Astrocyte of the hippocampus (primary cell): Measurements from ENCODE around the gene FAN1.
A peak's percentile ranks its signal among the peaks of the same experiment; 100 is the strongest.
"Not testable (repeated sequence)": the region's sequence is repeated elsewhere in the genome, so short reads cannot be mapped to it uniquely, and the experiment has no call there.

Experiments used
- DNase-seq: peaks from one replicate; pipeline ENCODE4 v3.0.0; 2011; ENCODE audit warnings: low read depth, low spot score

The FAN1 gene

DNA sequence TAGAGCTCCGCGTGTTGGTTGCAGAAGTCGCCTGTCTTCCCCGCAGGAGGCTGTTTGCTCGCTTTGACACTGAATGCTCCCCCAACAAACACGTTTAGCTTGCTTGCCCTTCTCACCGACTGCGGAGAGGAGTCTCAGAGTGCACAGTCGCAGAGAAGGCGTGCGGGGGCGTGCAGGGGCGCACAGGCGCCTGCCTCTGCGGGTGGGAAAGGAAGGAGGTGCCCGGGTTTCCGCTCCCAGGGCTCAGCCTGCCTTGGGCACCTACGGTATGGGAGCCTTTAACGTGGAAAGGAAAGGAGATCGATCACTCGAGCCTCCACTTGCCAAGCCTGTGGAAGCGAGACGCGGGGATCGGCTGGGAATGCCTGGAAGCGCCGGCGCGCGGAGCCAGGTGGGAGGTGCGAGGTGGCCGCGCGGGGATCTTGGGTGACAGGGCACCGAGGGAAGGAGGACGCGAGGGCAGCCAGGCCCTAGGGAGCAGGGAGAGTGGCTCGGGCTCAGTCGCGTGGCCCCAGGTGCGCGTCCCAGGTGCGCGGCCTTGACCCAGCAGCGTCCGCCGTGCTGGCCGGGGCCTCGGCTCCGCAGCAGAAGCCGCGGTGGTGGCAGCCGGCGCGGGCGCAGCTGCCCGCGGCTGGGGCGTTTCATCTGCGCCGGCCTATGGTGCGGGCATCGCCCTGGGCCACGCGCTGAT lies at the start of gene FAN1:
Gene FAN1, plus strand, starts transcription at position 419 of the 691 bp plus-strand sequence. CDS start 749 bp downstream, outside the sequence.
- peak; percentile 95 for DNase-seq

DNA sequence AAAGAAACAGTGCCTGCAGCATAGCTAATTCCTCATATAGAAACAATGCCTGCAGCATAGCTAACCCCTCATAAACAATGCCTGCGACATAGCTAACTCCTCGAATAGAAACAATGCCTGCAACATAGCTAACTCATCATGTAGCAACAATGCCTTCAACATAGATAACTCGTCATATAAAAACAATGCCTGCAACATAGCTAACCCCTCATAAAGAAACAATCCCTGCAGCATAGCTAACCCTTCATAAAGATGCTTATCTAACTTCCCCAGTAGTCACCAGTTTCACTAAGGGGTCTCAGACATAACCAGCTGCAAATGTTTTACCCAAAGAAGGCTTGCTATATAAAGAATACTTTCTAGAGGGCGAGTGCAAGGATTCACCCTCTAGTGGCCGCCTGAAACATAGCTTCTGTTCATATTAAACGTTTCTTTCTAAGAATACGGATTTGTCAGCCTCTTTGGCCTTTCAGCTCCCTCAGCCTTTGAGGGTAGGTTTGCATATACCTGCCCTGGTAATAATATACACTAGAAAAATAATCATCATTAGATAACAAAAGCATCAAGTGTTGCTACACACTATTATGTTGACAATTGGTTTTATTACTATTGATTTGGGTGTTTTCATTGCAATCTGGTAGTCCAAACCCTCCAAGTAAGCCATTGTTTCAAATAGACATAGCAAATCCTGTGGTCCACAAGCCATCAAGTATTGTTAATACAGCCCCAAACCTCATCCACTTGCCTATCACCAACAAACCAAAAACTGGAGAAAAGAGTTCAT lies 44.4 kb upstream of the FAN1 start:
- DNase-seq: peak; percentile 44

DNA sequence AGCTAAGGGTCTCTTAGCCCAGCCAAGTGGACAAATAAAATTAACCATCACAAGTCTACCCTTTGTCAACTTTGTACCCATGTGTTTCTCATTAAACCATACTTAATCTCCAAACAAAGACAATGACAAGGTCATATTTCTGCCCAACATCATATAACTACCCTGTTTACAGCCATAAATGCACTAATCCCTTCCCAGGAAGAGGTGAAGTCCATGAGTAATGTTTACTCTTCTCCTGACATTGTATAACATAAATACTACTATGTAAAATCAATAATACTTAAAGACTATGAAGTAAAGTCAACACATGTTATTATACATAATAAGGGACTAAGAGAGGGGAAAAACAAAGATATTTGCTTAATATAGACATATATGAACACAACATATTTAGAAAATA lies 38.5 kb upstream of the FAN1 start:
- no peak for DNase-seq

DNA sequence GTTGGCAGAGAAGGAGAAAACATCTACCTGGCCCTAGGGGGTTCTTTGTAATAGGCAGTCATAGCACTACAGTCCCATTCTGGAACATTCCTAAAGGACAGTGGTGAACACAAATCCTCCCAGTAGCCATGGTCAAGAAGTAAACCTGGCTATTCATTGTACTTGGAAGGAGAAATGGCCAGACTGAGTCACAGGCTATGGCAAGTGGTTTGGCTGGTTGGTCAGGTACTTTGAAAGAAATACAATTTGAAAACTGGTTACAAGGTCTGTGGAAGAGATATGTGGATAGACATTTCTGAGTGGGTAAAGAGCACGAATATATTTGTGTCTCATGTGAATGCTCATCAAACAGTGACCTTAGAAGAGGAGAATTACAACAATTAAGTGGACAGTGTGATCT lies 33.0 kb upstream of the FAN1 start:
- no peak for DNase-seq

DNA sequence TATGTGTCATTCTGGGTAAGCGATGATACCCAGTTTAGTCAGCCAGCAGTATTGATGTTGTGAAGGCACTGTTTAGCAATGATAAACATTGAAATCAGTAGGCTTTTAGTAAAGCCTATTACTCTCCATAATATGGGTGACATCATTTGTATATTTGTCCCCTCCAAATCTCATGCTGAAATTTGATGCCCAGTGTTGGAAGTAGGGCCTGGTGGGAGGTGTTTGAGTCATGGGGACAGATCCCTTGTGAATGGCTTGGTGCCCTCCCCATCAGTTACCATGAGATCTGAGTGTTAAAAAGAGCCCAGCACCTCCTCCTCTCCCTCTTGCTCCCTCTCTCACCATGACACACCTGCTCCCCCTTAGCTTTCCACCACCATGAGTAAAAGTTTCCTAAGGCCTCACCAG lies 31.4 kb upstream of the FAN1 start:
- no peak for DNase-seq

DNA sequence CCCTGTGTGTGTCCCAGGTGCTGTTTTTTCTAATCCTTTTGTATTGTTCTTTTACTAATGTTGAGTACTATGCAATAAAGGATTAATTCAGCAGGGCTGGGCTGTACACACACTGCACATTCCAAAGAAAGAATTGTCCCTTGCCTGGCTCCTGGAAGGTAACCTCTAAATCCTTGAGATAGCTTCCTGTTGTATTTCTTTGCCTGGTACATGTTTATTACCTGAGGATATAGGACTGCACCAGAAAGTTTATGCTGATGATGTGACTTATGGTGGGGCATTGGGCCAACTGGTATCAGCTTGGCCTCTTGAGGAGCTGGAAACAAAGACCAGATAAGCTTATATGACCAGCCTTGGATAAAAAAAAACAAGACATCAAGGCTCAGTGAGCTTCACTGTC lies 26.6 kb upstream of the FAN1 start:
- DNase-seq: no peak

DNA sequence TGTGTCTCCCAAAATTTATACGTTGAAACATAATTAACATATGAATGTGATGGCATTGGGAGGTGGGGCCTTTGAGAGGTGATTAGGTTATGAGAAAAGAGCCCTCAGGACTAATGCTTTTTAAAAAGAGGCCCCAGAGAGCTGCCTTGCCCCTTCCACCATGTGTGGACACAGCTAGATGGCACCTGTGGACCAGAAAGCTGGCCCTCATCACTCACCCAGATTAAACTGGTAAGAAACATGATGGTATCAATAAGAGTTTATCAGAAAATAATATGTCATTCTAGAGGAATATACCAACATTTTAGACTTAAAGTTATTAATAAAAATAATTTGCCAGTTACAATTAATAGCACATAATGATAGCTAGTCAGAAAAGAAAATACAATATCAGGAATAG lies 25.2 kb upstream of the FAN1 start:
- DNase-seq: no peak

DNA sequence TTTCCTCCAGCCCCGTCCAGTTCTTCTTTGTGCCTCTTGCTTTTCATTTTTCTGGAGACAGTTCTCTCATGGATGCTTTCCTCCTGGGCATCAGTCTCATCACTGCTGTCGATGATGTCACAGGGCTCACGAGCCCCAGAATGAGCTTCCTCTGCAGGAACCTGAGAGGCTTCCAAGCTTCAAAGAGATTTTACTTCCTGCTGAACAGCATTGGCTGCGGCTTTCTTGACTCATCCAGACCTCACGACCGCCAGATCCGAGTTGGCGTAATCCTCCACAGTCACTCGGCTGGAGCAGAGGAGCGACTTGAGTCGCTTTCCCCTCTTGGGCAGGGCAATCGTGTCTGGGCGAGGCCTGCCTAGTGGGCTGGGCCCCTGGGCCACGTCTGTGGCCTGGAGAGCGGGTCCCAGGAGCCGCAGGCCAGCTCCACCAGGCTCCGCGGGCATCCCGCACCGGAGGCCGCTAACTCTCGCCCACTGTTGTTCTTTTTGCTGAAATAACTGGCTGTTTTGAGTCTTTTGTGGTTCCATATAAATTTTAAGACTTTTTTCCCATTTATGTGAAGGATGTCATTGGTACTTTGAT lies 20.8 kb upstream of the FAN1 start:
- no peak for DNase-seq

DNA sequence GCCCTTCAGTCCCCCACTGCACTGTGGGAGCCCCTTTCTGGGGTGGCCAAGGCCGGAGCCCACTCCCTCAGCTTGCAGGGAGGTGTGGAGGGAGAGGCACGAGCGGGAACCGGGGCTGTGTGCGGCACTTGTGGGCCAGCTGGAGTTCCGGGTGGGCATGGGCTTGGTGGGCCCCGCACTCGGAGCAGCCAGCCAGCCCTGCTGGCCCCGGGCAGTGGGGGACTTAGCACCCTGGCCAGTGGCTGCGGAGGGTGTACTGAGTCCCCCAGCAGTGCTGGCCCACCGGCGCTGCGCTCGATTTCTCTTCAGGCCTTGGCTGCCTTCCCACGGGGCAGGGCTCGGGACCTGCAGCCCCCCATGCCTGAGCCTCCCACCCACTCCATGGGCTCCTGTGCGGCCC lies 20.0 kb upstream of the FAN1 start:
- not testable (repeated sequence) for DNase-seq

DNA sequence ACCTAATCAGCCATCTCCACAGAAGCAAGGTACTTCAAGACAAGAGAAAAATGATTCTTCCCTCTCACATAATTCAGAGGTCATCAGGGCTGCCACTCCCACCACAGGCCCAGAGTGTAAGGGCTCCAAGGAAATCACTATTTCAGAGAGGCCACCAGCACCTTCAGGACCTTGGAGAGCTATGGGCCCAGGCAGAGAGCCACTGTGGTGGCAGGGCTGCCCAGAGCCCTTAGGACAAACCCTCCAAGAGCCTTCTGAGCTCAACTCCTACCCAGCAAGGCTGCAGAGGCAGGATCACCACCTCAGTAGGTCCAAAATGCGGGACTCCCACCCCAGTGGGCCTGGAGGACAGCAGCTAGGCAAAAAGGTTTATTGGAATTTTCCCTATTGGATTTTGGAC lies 17.9 kb upstream of the FAN1 start:
- peak; percentile 65 for DNase-seq

DNA sequence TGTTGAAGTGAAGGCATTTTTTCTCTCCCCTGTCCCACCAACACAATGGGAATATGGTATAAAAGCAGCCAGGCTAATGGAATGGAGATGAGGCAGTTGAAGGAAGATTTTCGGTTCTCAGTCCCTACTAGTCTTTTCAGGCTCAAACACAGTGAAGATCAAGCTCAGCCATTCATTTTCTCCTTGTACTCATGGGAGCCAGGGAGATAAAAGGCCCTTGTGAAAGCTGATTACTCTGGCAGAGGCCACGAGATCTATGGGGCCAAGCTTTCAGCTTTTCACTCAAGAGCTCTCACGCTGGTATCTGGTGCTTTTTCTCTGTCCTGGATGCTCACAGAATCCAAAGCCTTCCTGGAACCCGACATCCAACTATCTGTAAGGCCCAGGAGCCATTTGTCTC lies 14.5 kb upstream of the FAN1 start:
- no peak for DNase-seq

DNA sequence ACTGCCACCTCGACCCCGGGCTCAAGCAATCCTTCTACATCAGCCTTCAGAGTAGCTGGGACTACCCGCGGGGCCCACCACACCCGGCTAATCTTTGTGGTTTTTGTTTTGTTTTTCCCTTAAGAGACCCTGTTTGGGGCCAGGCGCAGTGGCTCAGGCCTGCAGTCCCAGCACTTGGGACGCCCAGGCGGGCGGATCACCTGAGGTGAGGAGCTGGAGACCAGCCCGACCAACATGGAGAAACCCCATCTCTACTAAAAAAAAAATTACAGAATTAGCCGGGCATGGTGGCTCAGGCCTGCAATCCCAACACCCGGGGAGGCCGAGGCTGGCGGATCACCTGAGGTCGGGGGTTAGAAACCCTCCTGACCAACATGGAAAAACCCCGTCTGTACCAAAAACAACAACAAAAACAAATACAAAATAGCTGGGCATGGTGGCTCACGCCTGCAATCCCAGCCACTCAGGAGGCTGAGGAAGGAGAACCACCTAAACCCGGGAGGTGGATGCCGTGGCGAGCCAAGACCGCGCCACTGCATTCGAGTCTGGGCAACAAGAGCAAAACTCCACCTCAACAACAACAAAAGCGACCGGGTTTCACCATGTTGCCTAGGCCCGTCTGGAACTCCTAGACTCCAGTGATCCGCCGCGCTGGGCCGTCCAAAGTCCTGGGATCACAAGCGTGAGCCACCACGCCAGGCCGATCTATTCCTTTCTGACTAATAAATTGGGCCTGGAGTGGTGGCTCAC lies 8.1 kb upstream of the FAN1 start:
- no peak for DNase-seq

DNA sequence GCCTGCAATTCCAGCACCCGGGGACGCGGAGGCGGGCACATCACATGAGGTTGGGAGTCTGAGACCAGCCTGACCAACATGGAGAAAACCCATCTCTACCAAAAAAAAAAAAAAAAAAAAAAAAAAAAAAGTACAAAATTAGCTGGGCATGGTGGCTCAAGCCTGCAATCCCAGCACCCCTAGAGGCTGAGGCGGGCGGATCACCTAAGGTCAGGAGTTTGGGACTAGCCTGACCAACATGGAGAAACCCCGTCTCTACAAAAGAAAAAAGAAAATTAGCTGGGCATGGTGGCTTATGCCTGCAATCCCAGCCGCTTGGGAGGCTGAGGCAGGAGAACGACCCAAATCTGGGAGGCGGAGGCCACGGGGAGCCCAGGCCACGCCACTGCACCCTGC lies 7.5 kb upstream of the FAN1 start:
- DNase-seq: no peak

DNA sequence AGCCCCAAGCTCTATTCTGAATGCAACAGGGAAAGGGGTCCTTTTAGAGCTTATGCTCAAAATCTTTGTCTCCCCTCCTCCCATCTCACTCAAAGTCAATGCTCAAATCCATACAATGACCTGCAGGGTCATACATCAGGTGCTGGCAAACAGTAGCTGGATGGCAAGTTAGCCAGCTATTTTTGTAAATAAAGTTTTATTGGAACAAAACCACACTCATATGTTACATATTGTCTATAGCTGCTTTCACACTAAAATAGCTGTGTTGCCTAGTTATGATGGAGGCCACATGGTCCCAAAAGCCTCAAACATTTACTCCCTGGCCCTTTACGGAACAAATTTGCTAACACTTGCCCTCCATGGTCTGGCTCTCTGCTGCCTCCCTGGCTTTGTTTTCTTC lies 1.8 kb upstream of the FAN1 start:
- no peak for DNase-seq

DNA sequence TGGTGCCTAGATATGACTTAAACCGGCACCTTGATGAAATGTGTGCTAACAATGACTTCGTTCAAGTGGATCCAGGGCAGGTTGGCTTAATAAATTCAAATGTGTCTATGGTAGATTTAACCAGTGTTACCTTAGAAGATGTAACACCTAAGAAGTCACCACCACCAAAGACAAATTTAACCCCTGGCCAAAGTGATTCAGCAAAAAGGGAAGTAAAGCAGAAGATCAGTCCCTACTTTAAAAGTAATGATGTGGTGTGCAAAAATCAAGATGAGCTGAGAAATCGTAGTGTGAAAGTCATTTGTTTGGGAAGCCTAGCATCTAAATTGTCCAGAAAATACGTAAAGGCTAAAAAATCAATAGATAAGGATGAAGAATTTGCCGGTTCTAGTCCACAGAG lies 1.1 kb downstream of the FAN1 start:
- DNase-seq: no peak

DNA sequence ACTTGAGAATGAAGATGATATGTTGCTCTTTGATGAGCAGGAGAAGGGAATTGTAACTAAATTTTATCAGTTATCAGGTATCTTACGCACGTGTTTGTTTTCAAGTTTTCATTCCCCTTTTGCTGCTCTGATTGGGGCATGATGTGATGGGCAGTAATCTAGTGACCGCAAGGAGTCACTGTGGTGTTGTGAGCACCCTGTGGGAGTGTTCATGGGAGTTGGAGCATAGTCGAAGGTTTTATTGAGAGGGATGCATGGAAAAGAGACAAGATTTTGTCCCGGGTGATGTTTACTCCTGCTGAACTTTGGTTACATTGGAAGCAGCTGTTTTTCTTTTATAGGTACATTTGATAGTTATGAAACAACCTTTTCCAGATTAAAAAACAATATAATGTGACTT lies 2.1 kb downstream of the FAN1 start:
- DNase-seq: peak; percentile 8

DNA sequence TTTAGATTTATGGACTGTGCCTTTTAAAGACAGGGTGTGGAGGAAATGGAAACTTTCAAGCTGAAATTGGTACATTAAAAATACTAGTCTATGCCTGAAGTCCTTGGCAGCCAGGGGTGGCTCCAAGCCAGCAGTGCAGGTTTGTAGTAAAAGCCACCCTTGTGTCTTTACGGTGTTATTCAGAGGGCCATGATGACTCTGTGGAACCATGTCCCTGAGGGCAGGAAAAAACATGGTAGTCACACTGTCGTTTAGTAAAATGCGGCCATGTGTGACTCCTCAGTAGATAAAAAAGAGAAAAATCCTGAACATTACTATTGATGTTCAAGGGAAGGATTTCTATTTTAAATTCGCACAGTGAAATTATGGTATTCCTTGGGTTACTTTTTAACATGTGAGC lies 2.7 kb downstream of the FAN1 start:
- DNase-seq: no peak

DNA sequence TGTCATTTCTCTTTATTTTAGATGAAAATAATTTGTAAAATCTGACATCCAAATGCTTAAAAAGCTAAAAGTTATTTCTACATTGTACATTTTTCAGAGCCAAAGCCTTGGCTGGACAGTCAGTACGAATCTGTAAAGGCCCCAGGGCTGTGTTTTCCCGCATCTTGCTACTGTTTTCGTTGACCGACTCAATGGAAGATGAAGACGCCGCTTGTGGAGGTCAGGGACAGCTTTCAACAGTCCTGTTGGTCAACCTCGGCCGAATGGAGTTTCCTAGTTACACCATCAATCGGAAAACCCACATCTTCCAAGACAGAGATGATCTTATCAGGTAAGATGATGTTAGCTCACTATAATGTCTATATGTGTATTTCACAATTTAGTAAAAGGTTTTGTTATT lies 10.0 kb downstream of the FAN1 start:
- no peak for DNase-seq

DNA sequence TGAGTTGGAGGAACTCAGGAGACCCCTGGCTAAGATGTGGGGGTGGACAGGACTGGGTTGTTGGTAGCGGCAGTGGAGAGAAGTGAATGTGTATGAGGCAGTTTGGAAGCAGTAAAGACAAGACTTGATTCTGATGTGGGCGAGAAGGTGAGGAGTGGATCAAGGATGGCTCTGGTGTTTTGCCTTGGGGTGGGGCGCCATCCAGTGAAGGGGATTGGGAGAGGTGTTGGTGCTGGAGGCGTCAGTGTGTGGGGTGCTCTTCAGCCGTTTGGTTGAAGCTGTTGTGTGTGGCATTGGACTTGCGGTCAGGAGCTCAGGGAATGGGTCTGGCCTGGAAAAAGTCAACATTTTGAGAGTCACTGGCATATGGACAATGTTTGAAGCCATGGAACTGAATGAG lies 13.3 kb downstream of the FAN1 start:
- no peak for DNase-seq

DNA sequence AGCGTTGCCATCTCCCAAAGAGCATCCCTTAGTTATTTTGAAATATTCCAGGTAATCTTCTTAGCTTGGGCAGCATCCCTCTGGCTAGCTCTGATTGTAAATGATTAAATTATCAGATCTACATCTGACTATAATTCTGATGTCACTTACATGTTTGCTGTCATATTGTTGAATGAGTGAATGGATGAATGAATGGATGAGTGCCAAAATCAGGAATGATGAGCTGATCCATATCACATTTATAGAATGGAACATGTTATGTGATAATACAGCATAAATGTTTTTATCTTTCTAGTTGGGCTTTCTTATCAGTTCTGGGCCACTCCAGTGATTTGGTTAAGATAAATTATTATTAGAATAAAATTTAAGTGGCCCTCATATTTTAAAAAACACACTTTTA lies 14.0 kb downstream of the FAN1 start:
- no peak for DNase-seq

DNA sequence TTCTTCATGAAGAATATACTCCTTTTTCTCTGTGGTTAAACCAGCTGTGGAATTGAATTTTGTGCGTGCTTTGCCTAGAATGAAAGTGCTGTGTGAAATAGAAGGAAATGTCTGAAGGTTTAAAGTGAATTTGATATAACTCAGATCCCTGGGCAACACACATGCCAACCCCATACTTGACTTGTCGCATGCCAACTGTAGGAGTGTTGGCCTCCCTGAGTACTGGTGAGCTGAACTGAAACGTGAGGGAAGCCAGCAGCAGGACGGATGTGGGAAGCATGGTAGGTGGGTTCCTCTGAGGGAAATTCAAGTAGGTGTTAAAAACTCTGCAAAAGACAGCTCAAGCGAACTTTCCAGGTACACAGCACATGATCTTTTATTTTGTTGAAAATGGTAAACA lies 14.7 kb downstream of the FAN1 start:
- DNase-seq: no peak

DNA sequence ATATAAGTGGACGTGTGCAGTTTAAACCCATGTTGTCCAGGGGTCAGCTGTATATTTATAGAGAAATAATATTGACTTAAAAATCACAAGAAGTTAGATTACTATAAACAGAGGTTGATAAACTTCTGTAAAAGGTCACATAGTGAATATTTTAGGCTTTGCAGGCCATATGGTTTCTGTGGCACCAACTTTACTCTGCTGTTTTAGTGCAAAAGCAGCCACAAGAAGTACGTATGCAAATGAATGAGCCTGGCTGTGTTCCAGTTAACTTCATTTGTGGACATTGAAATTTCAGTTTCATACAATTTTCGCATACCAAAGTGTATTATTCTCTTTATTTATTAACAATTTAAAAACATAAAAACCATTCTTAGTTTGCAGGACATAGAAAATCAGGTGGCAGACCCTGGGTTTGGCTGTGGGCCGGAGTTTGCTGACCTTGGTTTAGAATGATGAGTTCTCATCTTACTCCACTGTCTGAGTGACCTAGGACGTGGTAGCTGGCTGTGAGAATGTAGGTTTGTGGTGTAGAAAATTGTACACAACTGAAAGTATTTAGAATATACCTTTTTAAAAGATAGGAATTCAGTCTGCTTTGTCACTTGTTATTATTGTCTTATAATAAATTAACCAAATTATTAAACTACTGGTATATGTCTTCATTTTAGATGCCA lies 16.3 kb downstream of the FAN1 start:
- DNase-seq: no peak
